Bronchial epithelial cell (primary cell): ENCODE measurements around the gene SLC26A6. TPM values are rescaled to one million over a fixed set of nuclear protein-coding genes. Genes with fewer than 3 reads are reported as not detected.

ENCODE experiments used
- DNase-seq: peaks from one replicate; pipeline ENCODE4 v3.0.0-alpha.2; 2010; ENCODE audit warnings: low read depth
- FAIRE-seq: peaks from 2 replicates; lab custom pipeline; 2011; peaks lifted over from hg19 to GRCh38; lab: Jason Lieb, UNC
- H3K27me3 ChIP-seq: 2 replicates; pipeline ENCODE4 v1.5.1; 2011; ENCODE audit warnings: low read length; ENCODE audit not compliant: control insufficient read depth, insufficient read depth
- H3K36me3 ChIP-seq: 2 replicates; pipeline ENCODE4 v1.5.1; 2011; ENCODE audit warnings: low read length; ENCODE audit not compliant: control insufficient read depth, insufficient read depth
- H3K4me3 ChIP-seq: 2 replicates; pipeline ENCODE4 v1.5.1; 2011; ENCODE audit warnings: mild to moderate bottlenecking, low read depth, low read length, control low read depth
- total RNA-seq: library from RNA; depleted of rRNA; stranded (reverse); fragments of >200 nt; gene quantifications from 2 replicates; pipeline ENCODE4 v1.2.1, GENCODE V29; 2014
- TF ChIP-seq, protein P1 (sequence below): IDR thresholded peaks from 2 replicates; pipeline ENCODE4 v1.5.1; 2011; ENCODE audit warnings: mild to moderate bottlenecking, moderate library complexity, low read length, control low read depth, inconsistent platforms; ENCODE audit not compliant: insufficient read depth, severe bottlenecking

SLC26A6 gene
- total RNA-seq, 1 donor from 2014 or later, result 45.8 TPM

DNA sequence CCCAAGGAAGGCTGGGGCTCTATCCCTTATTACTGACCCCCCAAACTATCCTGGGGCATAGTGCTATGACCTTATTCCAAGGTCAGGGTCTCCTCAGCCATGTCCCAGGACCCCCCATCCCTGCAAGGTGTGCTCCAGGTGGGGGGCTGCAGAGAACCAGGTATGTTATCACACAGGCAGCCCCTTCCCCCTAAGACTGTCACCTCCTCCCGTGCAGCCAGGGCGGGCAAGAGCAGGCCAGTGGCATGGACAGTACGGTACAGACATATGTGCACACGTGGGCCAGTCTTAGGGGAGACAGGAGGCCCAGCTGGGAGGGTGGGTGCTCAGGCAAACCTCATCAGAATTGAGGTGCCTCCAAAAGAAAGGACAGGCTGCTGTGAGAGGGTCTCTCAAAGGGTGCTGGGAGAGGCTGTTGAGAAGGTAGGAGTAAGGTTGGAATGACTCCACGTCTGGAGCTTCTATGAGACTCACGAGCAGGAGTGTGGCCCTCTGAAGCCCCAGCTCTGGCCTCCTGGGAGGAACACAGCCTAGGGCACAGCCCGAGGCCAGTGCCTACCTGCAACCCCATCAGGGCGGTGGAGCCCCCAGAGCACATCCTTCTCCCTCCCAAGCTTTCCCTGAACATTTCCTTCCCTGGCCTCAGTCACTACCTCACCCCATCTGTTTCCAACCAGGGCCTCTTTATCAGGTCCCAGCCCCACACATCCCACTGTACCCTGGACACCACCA is 38.4 kb downstream of the SLC26A6 start:
- Histone ChIP-seq H3K27me3 (no peaks in the 10 kb centered on the region), H3K36me3 (peaks cover 37% of the 10 kb centered on the region), H3K4me3 (no peak overlapping the region)
- DNase-seq, result no peak
- no peak for FAIRE-seq
- TF ChIP-seq, protein P1, sequence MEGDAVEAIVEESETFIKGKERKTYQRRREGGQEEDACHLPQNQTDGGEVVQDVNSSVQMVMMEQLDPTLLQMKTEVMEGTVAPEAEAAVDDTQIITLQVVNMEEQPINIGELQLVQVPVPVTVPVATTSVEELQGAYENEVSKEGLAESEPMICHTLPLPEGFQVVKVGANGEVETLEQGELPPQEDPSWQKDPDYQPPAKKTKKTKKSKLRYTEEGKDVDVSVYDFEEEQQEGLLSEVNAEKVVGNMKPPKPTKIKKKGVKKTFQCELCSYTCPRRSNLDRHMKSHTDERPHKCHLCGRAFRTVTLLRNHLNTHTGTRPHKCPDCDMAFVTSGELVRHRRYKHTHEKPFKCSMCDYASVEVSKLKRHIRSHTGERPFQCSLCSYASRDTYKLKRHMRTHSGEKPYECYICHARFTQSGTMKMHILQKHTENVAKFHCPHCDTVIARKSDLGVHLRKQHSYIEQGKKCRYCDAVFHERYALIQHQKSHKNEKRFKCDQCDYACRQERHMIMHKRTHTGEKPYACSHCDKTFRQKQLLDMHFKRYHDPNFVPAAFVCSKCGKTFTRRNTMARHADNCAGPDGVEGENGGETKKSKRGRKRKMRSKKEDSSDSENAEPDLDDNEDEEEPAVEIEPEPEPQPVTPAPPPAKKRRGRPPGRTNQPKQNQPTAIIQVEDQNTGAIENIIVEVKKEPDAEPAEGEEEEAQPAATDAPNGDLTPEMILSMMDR, result no peak

DNA sequence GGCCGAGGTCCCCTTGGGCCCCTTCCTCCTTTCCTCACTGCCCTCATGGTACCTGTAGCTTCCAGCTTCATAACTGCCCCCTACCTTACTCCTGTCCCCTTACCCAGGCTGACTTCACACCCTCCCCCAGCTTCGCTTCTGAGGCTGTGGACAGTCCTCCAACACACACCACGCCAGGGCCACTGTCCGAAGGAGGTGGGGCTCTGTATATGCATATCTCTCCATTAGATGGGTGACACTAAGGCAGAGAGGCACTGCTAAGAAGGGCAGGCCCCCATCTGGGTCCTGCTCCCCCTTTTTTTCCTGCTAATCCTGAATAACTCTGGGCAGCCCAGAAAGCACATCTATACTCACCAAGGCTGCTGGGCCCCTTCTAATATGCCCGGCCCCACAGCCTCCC is 39.1 kb downstream of the SLC26A6 start:
- Histone ChIP-seq H3K4me3 (no peak overlapping the region), H3K27me3 (no peaks in the 10 kb centered on the region), H3K36me3 (peaks cover 37% of the 10 kb centered on the region)
- TF ChIP-seq, protein P1, result no peak
- DNase-seq (no peak), FAIRE-seq (no peak)

DNA sequence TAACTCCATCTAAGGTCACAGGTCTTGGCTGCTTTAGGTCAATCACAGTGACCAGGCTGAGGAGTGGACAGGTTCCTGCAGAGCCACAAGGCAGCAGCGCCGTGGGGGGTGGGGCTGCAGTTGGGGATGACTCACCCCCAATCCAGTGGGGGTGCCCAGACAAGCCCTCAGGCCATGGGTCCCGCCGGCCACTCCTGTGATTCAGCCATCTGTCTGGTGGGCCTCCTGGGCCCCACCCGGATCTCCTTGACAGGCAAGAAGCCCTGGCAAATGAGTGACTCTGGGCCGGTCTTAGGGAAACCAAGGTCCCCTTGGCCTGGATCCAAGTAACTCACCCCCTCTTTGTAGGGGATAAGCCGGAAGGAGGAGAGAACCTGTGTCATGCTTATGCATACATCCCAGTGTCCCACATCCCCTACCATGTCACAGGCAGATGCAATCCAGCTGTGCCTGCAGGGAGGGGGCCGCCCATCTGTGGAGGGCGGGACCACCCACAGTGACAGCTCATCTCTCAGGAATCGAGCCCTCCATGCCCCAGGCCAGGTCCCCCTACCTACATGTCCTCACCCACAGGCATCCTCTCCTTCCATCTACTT is 39.6 kb downstream of the SLC26A6 start:
- FAIRE-seq (peak; percentile 84), DNase-seq (peak; percentile 95)
- Histone ChIP-seq H3K36me3 (peaks cover 37% of the 10 kb centered on the region), H3K4me3 (peak overlapping the region; percentile 50), H3K27me3 (no peaks in the 10 kb centered on the region)
- TF ChIP-seq, protein P1, result no peak

DNA sequence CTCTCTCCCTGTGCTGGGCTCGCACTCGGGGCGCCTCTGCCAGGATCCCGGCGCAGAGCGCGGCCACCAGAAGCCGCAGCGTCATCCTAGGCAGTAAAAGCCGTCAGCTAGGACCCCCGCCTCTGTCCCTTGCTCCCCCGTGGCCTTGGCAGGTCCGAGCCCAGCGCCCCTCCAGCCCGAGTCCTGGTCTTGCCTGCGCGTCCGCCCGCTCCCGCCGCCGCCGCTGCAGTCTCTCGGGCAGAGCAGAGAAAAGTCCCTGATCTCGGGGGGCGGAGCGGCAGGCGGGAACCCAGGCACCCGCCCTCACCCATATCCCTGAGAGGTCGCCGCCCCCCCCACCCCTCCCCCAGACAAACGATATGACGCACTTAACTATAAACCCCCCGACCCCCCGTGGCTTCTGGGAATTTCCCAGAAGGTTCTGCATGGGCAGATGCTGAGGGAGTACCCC is 40.2 kb downstream of the SLC26A6 start, which contains the start of gene COL7A1:
COL7A1 (minus strand) TSS at position 255 of the 451 bp plus-strand sequence; CDS start at position 85, 170 bp downstream.
- peaks cover 39% of the 10 kb centered on the region for H3K36me3 ChIP-seq
- H3K4me3 ChIP-seq, result peak within 1 kb of the TSS; percentile 50
- H3K27me3 ChIP-seq, result no peaks in the 10 kb centered on the region
- FAIRE-seq (no peak), DNase-seq (no peak)
- TF ChIP-seq, protein P1, result no peak

DNA sequence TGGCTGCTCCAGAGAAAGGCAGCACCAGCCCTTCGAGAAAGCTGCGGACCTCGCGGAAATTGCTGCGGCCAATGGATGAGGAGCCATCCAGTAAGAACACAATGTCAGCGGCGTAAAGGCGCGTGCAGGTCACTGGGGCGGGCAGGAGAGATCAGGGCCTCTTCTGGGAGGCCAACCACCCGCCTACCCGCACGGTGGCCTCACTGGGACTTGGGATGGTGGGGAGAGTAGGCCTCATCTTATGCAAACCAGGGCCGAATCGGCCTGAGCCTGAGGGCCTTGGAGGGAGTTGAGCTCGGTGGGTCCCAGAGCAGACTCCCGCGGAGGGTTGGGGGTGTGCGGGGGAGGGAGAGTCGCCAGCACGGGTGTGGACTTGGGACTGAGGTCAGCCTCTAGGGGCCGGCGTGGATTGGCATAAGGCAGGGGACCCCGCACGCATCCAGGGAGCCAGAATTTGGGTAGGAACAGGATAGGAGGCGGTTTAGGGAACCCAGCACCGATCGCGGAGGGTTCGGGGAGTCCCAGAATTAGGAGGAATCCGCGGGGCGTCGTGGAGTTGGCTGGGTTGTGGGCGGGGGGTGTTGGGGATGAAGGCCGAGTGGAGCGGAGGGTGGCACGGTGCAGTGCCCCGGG is 40.7 kb downstream of the SLC26A6 start:
- no peaks in the 10 kb centered on the region for H3K27me3 ChIP-seq
- TF ChIP-seq, protein P1, result no peak
- peaks cover 43% of the 10 kb centered on the region for H3K36me3 ChIP-seq
- DNase-seq, result no peak
- FAIRE-seq, result no peak
- peak overlapping the region; percentile 50 for H3K4me3 ChIP-seq
